Caco-2 (cell line): Measurements from ENCODE around the gene S100A9. TPM values are rescaled to one million over a fixed set of nuclear protein-coding genes. Genes with fewer than 3 reads are reported as not detected.

Experiments used
- BruUV-seq: library from RNA; stranded (reverse); fragments of 400-500 nt; replicated peaks from 2 replicates; lab custom pipeline; 2021; lab: Mats Ljungman, UMichigan
- CTCF ChIA-PET: fragments of 300-600 bp; sonication (Branson Sonifier 250); formaldehyde crosslinking; loops from one replicate; lab custom pipeline; 2022; ENCODE audit warnings: antibody characterized with exemption; lab: Charles Lee
- POLR2A ChIA-PET: fragments of 300-600 bp; sonication (Branson Sonifier 250); formaldehyde crosslinking; loops from one replicate; lab custom pipeline; 2022; ENCODE audit warnings: antibody characterized with exemption; lab: Charles Lee
- DNase-seq, 2 experiments: peaks; one replicate each; pipeline versions ENCODE4 v3.0.0 to v3.0.0-alpha.2; 2020 to 2022
- H3K27me3 ChIP-seq: replicated peaks from 2 replicates; pipeline ENCODE4 v1.6.0; 2011; ENCODE audit warnings: low read length; ENCODE audit not compliant: control insufficient read depth, insufficient read depth
- H3K36me3 ChIP-seq: 2 replicates; pipeline ENCODE4 v1.5.1; 2011; ENCODE audit warnings: low read length; ENCODE audit not compliant: control insufficient read depth, insufficient read depth
- H3K4me1 ChIP-seq: fragments of 250-450 bp; sonication (Bioruptor Pico); 2 replicates; pipeline ENCODE4 v1.5.1; 2020; ENCODE audit warnings: mild to moderate bottlenecking
- H3K4me3 ChIP-seq: 2 replicates; pipeline ENCODE4 v1.5.1; 2011; ENCODE audit warnings: low read depth, mild to moderate bottlenecking, control low read depth, low read length
- H3K9me3 ChIP-seq: fragments of 250-450 bp; sonication (Bioruptor Pico); 2 replicates; pipeline ENCODE4 v1.5.1; 2020; ENCODE audit warnings: mild to moderate bottlenecking, moderate library complexity
- H3K27ac Mint-ChIP-seq: one replicate; pipeline ENCODE4 v1.8.0; 2022; ENCODE audit warnings: mixed read lengths; ENCODE audit not compliant: unreplicated experiment
- H3K27me3 Mint-ChIP-seq: one replicate; pipeline ENCODE4 v1.8.0; 2022; ENCODE audit warnings: mixed read lengths; ENCODE audit not compliant: insufficient read depth, unreplicated experiment
- H3K36me3 Mint-ChIP-seq: one replicate; pipeline ENCODE4 v1.8.0; 2022; ENCODE audit warnings: mild to moderate bottlenecking, mixed read lengths; ENCODE audit not compliant: insufficient read depth, unreplicated experiment
- H3K4me1 Mint-ChIP-seq: one replicate; pipeline ENCODE4 v1.8.0; 2022; ENCODE audit warnings: low read depth, mixed read lengths; ENCODE audit not compliant: unreplicated experiment
- H3K4me3 Mint-ChIP-seq: one replicate; pipeline ENCODE4 v1.8.0; 2022; ENCODE audit warnings: mild to moderate bottlenecking, moderate library complexity, mixed read lengths; ENCODE audit not compliant: unreplicated experiment
- H3K9me3 Mint-ChIP-seq: one replicate; pipeline ENCODE4 v1.8.0; 2022; ENCODE audit warnings: mixed read lengths; ENCODE audit not compliant: unreplicated experiment
- CTCF ChIP-seq, 2 experiments: fragments of 200-600 bp in 1 of 2; IDR thresholded peaks; 1 replicate in 1 of 2; 2 replicates in 1 of 2; pipeline versions ENCODE4 v1.5.1 to v1.8.0; 2011 to 2022; ENCODE audit warnings: antibody characterized with exemption in 1 of 2, control low read depth in 1 of 2, inconsistent platforms in 1 of 2, low read depth in 1 of 2, low read length in 1 of 2, mild to moderate bottlenecking in 1 of 2, moderate library complexity in 1 of 2; ENCODE audit not compliant: insufficient read depth in 1 of 2, severe bottlenecking in 1 of 2, unreplicated experiment in 1 of 2
- intact Hi-C: fragments of 100-400 bp; cut with micrococcal nuclease; formaldehyde crosslinking; loops from one replicate; pipeline ENCODE4 v1.10.0; 2022; ENCODE audit not compliant: unreplicated experiment
- total RNA-seq: library from RNA; stranded (reverse); gene quantifications from 2 replicates; pipeline ENCODE4 v1.2.3, GENCODE V29; 2022

The S100A9 gene
- total RNA-seq, 1 experiment from 2014 or later: not detected

- ChIA-PET POLR2A (no interaction called here), CTCF (no interaction called here)
- Mint-ChIP-seq H3K9me3 (no peaks in the 10 kb centered on the region), H3K36me3 (no peaks in the 10 kb centered on the region), H3K4me1 (peaks cover 4% of the 10 kb centered on the region), H3K4me3 (no peak overlapping the region), H3K27me3 (peaks cover 20% of the 10 kb centered on the region), H3K27ac (no peak overlapping the region)
- DNase-seq: no peak
- BruUV-seq: no TSS peak
- no peak overlapping the region for H3K4me3 ChIP-seq
- no peaks in the 10 kb centered on the region for H3K36me3 ChIP-seq
- H3K4me1 ChIP-seq: no peaks in the 10 kb centered on the region
- H3K27me3 ChIP-seq: no peaks in the 10 kb centered on the region
- H3K9me3 ChIP-seq: no peaks in the 10 kb centered on the region
- intact Hi-C loops: no loop called here
- no peak for TF ChIP-seq CTCF (IDR thresholded peaks at IDR 0.05; ENCODE audit: insufficient read depth in 1 of 2, low read depth in 1 of 2, low read length in 1 of 2, severe bottlenecking in 1 of 2, unreplicated experiment in 1 of 2)
These were observed 35.2 kb downstream of the S100A9 start for GRCh38 chr1:153392822-153393221.

- Mint-ChIP-seq H3K4me3 (no peak overlapping the region), H3K36me3 (no peaks in the 10 kb centered on the region), H3K27me3 (peaks cover 17% of the 10 kb centered on the region), H3K9me3 (no peaks in the 10 kb centered on the region), H3K4me1 (peaks cover 4% of the 10 kb centered on the region), H3K27ac (no peak overlapping the region)
- intact Hi-C loops: no loop called here
- H3K4me3 ChIP-seq: no peak overlapping the region
- no peaks in the 10 kb centered on the region for H3K4me1 ChIP-seq
- POLR2A ChIA-PET: no interaction called here
- no TSS peak for BruUV-seq
- H3K9me3 ChIP-seq: no peaks in the 10 kb centered on the region
- no peaks in the 10 kb centered on the region for H3K36me3 ChIP-seq
- no peak for TF ChIP-seq CTCF (IDR thresholded peaks at IDR 0.05; ENCODE audit: insufficient read depth in 1 of 2, low read depth in 1 of 2, low read length in 1 of 2, severe bottlenecking in 1 of 2, unreplicated experiment in 1 of 2)
- no peak for DNase-seq
- H3K27me3 ChIP-seq: no peaks in the 10 kb centered on the region
- CTCF ChIA-PET: no interaction called here
These were observed 36.3 kb downstream of the S100A9 start for GRCh38 chr1:153393926-153394325.

GRCh38 chr1:153394391-153394790 lies 36.7 kb downstream of the S100A9 start:
- Histone ChIP-seq H3K27me3 (no peaks in the 10 kb centered on the region), H3K4me3 (no peak overlapping the region), H3K36me3 (no peaks in the 10 kb centered on the region), H3K4me1 (no peaks in the 10 kb centered on the region), H3K9me3 (no peaks in the 10 kb centered on the region)
- Mint-ChIP-seq H3K4me1 (peaks cover 4% of the 10 kb centered on the region), H3K4me3 (no peak overlapping the region), H3K27me3 (peaks cover 16% of the 10 kb centered on the region), H3K36me3 (no peaks in the 10 kb centered on the region), H3K9me3 (no peaks in the 10 kb centered on the region), H3K27ac (no peak overlapping the region)
- intact Hi-C loops: no loop called here
- no peak for TF ChIP-seq CTCF (IDR thresholded peaks at IDR 0.05; ENCODE audit: insufficient read depth in 1 of 2, low read depth in 1 of 2, low read length in 1 of 2, severe bottlenecking in 1 of 2, unreplicated experiment in 1 of 2)
- no peak for DNase-seq
- ChIA-PET CTCF (no interaction called here), POLR2A (no interaction called here)
- BruUV-seq: no TSS peak
